Dedifferentiated amniotic fluid mesenchymal stem cell (primary cell): ENCODE results near the gene ALG3.

Source experiments
- DNase-seq: peaks from one replicate; pipeline ENCODE4 v3.0.0-alpha.2; 2016; ENCODE audit errors: extremely low spot score

Gene ALG3

GRCh38 chr3:184235381-184236032 lies 13.3 kb downstream of the ALG3 start:
- no peak for DNase-seq

- no peak for DNase-seq
Measured at GRCh38 chr3:184234671-184235380, 13.9 kb downstream of the ALG3 start.

GRCh38 chr3:184234224-184234623 lies 14.5 kb downstream of the ALG3 start:
- DNase-seq = no peak

GRCh38 chr3:184233127-184233843 lies 15.5 kb downstream of the ALG3 start:
- no peak for DNase-seq

- no peak for DNase-seq
Measured at GRCh38 chr3:184231671-184232070, 17.1 kb downstream of the ALG3 start.

- DNase-seq = no peak
Measured at GRCh38 chr3:184230603-184231528, 17.9 kb downstream of the ALG3 start.

- DNase-seq = no peak
Measured at GRCh38 chr3:184230081-184230602, 18.6 kb downstream of the ALG3 start.

- no peak for DNase-seq
Measured at GRCh38 chr3:184229394-184230080, 19.2 kb downstream of the ALG3 start, which contains the start of gene VWA5B2. TSS of gene VWA5B2 (plus strand) at chr3:184229585. CDS start at chr3:184230529, 944 bp downstream.

- no peak for DNase-seq
Measured at GRCh38 chr3:184228376-184229137, 20.2 kb downstream of the ALG3 start.

GRCh38 chr3:184227481-184227935 lies 21.3 kb downstream of the ALG3 start:
- DNase-seq = no peak

- no peak for DNase-seq
Measured at GRCh38 chr3:184223946-184224345, 24.8 kb downstream of the ALG3 start.

- DNase-seq = no peak
Measured at GRCh38 chr3:184222521-184222920, 26.2 kb downstream of the ALG3 start.

GRCh38 chr3:184218814-184219213 lies 29.9 kb downstream of the ALG3 start:
- no peak for DNase-seq

- no peak for DNase-seq
Measured at GRCh38 chr3:184211718-184212117, 37.0 kb downstream of the ALG3 start.

- no peak for DNase-seq
Measured at GRCh38 chr3:184211297-184211696, 37.5 kb downstream of the ALG3 start.

- DNase-seq = no peak
Measured at GRCh38 chr3:184209146-184209923, 39.4 kb downstream of the ALG3 start.

GRCh38 chr3:184203526-184203925 lies 45.2 kb downstream of the ALG3 start:
- DNase-seq = no peak

GRCh38 chr3:184200825-184201224 lies 47.9 kb downstream of the ALG3 start:
- DNase-seq = no peak

- no peak for DNase-seq
Measured at GRCh38 chr3:184198509-184198908, 50.3 kb downstream of the ALG3 start.
